NK-92 (cell line): ENCODE results near the gene ADAMTS14.
"Not testable (repeated sequence)": the region's sequence is repeated elsewhere in the genome, so short reads cannot be mapped to it uniquely, and the experiment has no call there.

Source experiments
- DNase-seq: peaks from one replicate; lab custom pipeline; 2025; ENCODE audit not compliant: unreplicated experiment; lab: John Stamatoyannopoulos, UW

Gene ADAMTS14

DNA sequence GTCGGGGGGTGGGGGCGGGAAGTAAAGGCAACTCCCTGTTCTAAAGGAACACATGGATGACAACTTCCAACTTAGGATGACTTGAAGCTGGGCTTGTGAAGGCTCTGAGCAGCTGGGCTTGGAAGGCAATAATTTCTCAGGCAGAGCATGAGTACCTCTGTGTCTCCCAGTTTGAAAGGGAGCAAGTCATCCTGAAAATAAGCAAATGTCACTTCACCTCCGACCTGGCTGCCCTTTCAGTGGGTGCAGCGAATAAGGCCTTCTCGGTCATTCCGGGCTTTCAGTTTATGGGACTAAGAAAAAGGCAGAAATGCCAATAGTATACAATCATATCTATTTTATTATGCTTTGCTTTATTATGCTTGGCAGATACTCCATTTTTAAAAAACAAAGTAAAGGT, 15.3 kb upstream of the ADAMTS14 start:
- DNase-seq, result no peak

DNA sequence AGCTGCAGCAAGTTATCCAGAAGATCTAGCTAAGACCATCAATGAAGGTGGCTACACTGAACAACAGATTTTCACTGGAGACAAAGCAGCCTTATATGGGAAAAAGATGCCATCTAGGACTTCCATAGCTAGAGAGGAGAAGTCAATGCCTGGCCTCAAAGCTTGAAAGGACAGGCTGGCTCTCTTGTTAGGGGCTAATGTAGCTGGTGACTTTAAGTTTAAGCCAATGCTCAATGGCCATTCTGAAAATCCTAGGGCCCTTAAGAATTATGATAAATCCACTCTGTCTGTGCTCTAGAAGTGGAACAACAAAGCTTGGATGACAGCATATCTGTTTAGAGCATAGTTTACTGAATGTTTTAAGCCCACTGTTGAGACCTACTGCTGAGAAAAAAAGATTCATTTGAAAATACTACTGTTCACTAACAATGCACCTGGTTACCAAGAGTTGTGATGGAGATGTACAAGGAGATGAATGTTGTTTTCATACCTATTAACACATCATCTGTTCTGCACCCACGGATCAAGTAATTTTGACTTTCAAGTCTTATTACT, 13.6 kb upstream of the ADAMTS14 start:
- no peak for DNase-seq

DNA sequence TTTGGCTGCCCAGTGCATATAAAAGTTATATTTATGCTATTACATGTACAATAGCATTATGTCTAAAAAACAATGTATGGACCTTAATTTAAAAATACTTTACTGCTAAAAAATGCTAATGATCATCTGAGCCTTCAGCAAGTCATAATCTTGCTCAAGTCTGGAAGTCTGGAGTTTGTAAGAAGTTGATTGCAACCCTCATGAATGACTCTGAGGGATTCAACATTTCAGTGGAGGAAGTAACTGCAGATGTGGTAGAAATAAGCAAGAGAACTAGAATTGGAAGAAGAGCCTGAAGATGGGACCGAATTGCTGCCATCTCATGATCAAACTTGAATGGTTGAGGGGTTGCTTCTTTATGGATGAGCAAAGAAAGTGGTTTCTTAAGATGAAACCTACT, 13.0 kb upstream of the ADAMTS14 start:
- DNase-seq, result no peak

DNA sequence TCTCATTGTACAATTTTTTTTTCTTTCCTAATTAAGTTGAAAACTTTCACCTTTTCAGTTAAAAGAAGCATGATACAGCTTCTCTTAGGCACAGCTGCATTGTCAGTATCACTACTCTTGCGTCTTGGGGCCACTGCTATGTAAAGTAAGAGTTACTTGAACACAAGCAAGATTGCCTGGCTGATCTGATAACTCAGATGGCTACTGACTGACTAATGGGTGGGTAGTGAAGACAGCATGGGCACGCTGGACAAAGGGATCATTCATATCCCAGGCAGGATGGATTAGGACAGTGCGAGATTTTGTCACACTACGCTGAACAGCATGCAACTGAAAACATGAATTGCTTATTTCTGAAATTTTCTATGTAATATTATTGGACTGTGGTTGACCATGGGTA, 11.6 kb upstream of the ADAMTS14 start:
- no peak for DNase-seq

DNA sequence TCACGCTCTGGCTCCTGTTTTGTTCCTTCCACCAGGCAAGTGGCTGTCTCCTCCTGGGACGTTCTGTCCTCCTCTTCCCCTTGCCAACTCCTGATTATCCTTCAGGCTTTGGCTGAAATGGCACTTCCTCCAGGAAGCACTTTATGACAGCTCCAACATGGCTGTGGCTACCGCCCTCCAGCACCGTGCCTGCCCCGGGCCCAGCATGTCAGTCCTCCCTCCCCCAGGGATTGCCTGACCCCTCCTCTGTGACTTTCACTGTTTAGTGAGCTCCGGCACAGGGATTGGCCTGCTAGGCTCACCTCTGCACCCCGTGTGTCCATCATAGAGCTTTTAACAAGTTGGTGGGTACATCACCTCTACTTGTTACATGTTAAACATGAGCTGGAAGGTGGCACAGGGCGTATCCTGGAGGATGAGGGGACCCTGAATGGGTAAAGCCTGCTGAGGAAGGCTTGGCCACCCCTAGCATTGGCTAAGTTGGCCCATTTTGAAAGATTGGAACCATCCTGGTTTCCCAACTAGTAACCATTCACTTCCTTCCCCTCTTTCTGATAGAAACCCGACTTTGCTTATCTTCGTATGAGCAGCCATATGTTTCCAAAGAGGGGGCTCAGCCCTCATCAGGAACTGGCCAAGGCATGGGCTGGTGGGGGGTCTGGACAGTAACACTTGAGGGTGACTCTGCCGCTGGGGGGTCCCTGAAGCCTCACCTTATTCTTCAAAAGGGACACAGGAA, 10.5 kb upstream of the ADAMTS14 start:
- no peak for DNase-seq

DNA sequence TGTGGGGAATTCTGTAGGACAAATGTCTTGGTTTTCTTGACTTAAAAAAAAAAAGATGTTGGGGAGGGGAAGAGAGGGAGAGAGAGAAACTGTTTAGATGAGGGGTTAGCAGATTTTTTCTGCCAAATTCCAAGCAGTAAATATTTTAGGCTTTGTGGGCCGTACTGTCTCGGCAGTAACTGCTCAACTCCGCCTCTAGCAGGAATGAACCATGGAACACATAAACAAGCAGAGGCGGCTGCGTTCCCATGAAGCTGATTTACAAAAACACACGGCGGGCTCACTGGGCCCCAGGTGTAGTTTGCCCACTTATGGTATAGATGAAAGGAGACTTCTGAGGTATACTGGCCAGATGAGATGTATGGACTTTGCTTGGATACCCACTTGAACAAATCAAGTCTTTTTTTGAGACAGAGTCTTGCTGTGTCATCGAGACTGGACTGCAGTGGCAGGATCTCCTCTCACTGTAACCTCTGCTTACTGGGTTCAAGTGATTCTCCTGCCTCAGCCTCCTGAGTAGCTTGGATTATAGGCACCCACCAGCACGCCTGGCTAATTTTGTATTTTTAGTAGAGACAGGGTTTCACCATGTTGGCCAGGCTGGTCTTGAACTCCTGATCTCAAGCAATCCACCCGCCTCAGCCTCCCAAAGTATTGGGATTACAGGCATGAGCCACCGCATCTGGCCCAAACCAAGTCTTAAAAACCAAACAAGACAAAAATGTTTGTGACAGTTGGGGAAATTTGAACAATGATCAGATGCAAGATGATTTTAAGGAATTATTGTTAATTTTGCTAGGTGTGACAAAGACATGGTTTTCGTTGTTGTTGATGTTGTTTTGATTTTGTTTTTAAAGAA, 9.7 kb upstream of the ADAMTS14 start:
- DNase-seq, result no peak

DNA sequence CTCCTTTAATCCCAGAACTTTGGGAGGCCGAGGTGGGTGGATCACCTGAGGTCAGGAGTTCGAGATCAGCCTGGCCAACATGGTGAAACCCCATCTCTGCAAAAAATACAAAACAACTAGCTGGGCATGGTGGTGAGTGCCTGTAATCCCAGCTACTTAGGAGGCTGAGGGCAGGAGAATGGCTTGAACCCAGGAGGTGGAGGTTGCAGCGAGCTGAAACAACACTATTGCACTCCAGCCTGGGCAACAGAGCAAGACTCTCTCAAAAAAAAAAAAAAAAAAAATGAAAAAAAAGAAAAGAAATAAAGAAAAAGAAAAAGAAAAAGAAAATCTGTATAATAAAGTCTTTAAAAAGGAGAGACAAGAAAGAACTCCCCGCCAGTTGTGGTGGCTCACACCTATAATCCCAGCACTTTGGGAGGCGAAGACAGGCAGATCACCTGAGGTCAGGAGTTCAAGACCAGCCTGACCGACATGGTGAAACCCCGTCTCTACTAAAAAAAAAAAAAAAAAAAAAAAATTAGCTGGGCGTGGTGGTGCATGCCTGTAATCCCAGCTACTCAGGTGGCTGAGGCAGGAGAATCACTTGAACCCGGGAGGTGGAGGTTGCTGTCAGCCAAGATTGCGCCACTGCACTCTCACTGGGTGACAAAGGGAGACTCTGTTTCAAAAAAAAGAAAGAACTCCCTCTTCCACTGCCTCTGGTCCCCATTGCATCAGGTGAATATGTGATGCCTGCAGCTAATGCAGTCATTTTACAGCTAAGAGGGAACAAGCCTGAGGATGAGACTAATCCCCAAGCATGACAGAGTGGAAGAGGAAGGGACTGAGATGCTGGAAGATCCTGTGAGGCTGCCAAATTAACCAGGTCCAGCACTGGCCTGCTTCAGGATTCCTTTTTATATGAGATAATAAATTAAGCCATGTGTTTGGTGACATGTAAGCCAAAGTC, 8.6 kb upstream of the ADAMTS14 start:
- not testable (repeated sequence) for DNase-seq

DNA sequence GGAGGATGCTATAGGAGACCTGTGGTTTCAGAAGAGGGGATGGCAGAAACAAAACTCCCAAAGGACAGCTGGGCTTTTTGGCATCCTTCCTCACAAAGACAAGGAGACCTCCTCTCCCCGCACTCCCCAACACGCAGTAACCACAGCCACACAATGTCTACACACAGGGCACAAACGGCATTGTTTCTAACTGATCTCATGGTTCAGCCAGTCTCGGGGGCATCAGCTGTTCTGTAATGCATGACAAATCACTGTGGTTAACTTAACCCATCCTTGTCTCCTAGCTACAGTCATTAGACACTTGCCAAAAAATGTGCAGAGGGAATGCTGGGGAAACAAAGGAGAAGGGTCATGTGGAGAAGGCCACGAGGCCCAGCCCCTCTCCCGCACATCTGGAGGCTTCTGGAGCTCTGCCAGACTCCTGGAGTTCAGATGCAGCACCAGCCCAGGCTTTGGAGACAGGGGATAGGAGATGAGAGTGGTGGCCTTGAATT, 7.6 kb upstream of the ADAMTS14 start:
- no peak for DNase-seq

DNA sequence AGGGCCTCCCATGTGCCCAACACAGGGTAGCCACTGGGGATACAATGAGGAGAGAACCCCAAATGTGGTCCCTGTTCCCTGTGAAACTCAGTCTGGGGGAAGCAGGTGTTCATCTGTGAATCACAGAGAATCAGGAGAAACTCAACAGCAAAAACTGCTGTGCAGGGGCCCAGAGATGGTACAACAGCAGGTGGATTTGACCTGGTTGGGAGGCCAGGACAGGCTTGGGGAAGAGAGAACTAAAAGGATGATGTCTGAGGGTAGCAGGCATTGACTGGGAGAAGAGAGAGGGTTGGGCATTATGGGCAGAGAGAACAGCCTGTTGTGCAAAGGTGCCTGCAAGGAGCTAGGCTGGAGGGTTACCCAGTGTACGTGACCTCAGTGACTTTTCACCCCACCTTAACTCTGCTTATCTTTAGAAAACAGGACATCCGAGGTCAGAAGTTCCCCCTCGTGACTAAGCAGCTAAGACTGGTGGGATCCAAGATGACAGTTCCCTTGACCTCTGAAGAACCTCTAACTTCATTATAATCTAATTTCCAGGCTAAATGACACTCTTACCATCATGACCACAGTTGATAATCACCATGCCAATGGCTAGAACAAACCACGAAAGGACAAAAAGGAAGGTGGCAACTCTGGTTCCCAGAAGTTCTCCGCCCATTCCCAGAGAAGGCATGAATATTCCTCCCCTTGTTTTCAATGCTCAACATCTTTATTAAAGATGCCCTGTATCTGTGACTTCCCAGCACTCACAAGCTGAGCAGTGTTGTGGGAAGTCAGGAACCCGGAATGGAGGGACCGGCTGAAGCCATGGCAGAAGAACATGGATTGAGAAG, 5.1 kb upstream of the ADAMTS14 start:
- DNase-seq, result no peak

DNA sequence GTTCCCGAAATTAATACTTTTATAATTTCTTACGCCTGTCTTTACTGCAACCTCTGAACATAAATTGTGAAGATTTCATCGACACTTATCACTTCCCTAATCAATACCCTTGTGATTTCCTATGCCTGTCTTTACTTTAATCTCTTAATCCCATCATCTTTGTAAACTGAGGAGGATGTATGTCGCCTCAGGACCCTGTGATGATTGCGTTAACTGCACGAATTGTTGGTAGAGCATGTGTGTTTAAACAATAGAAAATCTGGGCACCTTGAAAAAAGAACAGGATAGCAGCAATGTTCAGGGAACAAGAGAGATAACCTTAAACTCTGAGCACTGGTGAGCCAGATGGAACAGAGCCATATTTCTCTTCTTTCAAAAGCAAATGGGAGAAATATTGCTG, 4.5 kb upstream of the ADAMTS14 start:
- DNase-seq, result not testable (repeated sequence)

DNA sequence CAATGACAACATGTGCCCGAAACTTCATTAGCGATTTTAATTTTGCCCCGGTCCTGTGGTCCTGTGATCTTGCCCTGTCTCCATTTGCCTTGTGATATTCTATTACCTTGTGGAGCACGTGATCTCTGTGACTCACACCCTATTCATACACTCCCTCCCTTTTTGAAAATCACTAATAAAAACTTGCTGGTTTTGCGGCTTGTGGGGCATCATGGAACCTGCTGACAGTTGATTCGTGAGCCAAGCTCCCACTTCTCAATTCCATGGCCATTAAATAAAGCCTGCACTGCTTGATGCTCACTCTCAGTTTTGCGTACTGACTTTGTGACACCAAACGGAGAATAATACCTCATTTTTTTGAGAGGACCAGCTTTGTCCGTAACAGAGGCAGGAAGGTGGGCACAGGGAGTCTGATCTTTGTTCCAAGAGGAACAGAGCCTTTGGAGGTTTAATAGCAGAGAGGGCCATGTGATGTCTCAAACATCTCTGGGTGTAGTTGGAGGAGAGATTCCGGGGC, 3.8 kb upstream of the ADAMTS14 start:
- no peak for DNase-seq

DNA sequence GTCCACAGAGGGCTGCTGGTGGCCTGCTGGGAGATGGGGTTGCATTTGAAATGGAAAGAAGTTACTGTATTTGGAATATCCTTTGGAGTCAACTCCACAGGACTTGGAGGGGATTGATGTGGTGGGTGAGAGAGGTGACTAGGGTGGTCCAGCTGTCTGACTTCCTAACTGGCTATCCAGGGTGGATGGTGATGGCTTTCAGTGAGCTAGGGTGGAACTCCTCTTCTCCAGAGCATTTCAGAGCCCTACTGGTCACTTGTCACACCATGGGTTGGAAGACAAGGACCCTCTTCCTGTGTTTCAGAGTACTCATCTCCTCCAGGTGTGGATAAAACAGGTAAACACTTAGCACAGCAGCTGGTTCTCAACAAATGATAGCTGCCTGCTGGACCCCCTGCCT, 3.3 kb upstream of the ADAMTS14 start:
- DNase-seq, result no peak

DNA sequence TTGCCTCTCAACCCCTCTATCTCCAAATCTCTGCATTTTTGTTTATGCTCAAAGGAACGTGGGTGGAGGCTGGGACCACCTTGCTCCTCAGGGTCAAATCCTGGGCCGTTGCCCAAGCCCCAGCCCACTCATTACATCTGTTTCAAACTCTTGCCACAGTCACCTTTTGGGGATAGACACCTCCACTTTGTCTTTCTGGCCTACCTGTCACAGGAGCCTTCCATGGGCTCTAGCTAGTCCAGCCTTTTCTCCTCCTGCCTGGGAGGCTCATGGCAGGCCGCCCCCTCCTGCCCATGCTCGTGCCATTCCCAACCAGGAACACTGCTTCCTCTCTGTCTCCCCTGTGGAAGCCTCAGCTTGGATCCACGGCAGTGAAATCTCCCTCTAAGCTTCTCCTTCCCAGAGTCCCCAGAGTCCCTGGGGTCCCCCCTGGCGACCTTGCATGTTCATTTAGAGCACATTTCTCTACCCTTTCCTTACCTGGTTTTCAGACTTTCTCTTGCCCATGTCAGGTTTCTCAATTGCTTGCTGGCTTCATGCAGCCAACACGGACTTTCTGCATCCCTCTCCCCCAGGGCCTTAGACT, 2.5 kb upstream of the ADAMTS14 start:
- no peak for DNase-seq

DNA sequence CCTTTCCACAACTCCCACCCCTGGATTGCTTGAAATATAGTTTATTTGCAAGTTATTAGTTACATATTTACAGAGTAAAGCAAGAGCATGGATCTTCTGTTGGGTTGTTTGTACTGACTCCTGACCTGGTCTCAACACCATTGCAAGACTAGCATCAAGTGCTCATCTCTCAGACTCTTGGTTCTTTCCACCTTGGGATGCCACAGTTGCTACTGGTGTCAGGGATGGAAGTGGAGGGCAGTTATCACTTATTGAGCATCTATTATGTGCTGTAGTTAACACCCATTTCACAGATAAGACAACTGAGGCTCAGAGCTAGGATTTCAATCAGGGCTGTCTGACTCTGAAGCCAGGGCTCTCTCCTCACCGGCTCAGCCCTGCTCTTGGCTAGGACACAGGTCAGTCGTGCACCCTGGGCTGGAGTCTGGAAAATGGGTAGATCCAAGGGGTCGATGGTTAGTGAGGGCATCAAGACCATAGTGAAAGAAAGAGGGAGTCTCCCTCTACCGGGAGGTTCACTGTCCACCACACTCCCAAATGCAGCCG, 614 bp upstream of the ADAMTS14 start:
- DNase-seq, result no peak

DNA sequence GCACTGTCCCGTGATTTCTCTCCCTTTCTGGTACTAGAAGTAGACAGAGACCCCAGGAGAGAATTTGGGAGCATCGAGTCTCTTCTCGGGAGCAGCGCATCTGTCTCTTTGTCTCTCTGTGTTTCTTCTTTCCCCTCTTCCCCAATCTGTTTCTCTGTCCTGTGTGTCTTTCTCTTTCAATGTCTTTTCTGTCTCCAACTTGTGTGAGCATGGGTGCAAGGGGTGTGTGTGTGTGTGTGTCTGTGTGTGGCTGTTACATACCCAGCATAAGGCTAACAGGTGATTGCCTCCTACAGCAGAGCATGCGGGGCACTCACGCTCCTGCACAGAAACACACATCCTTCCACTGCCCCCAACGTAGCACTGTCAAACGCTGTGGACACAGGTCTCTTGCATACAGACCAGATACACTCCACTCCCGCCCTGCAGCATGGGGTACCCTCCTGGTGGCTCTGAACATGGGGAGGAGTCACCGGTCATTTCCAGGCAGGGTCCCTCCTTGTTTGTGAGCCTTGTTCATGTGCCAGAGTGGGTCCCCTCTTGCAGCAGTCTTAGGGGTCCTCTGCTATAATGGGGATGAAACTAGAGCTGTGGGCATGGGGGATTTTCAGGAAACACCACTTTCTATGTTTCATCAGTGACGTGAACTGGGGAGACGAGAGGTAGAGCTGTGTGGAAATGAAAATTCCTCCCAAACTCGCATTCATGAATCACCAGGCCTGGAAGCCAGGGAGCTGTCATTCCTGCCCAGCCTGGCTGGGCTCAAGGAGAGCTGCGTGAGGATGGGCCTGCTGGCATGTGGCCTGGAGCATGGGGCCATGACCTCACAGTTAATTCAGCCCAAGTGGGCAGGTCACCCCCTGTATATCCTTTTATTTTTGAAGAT, 980 bp downstream of the ADAMTS14 start:
- DNase-seq, result no peak

DNA sequence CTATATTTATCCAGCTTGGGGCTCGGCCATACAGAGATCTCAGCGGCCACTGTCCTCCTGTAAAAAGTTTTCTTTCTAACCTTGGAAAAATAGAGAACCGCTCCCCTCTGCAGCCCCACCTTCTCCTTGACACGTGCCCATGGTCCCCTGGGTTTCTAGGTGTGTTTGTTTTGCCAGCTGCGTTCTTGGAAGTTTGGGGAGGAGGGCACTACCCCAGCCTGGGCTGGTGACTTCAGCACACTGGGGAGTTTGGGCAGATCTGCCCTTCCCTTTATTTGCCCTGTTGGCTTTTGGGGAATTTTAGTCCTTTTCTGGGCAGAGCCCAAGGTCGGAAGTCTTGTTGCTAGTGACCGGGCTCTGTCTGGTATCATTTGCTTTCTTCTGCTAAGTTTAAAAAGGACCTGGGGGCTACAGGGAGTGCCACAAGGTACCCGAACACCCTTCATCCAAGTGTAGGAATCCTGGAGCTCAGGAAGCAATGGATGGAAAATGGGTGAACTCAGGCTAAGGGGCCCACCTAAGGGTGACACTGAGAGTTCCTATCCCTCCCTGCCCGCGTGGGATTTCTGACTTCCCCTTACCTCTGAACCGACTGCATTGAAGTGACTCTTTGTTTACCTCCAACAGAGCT, 1.7 kb downstream of the ADAMTS14 start:
- DNase-seq, result no peak
